ENCODE measurements around the gene ZBP1. TPM values are rescaled to one million over a fixed set of nuclear protein-coding genes. Genes with fewer than 3 reads are reported as not detected.
A peak's percentile ranks its signal among the peaks of the same experiment; 100 is the strongest.

The ZBP1 gene
- total and polyA plus RNA-seq, 5 donors = 0.16 to 0.38 (median 0.23) TPM; not detected in 2

- Histone ChIP-seq H3K4me1 (ENCODE audit: control insufficient read depth, insufficient read depth, low read length) (no peaks in the 10 kb centered on the region), H3K27ac (ENCODE audit: low read length) (no peak overlapping the region), H3K27me3 (ENCODE audit: control insufficient read depth, insufficient read depth) (no peaks in the 10 kb centered on the region), H3K4me3 (ENCODE audit: low read length) (no peak overlapping the region), H3K9me3 (ENCODE audit: control insufficient read depth, low read length) (no peaks in the 10 kb centered on the region)
- no peak for ATAC-seq
- WGBS = 54% methylated on average over 5 of the region's 5 CpGs
- DNase-seq = no peak
- intact Hi-C loops (cut with DNase I) = no loop called here
Observed at GRCh38 chr20:57605045-57605444, 15.2 kb downstream of the ZBP1 start.

- intact Hi-C loops (cut with DNase I) = no loop called here
- Histone ChIP-seq H3K4me1 (ENCODE audit: control insufficient read depth, insufficient read depth, low read length) (no peaks in the 10 kb centered on the region), H3K27ac (ENCODE audit: low read length) (no peak overlapping the region), H3K27me3 (ENCODE audit: control insufficient read depth, insufficient read depth) (no peaks in the 10 kb centered on the region), H3K9me3 (ENCODE audit: control insufficient read depth, low read length) (no peaks in the 10 kb centered on the region), H3K4me3 (ENCODE audit: low read length) (no peak overlapping the region)
- ATAC-seq = no peak
- 95% methylated on average over 10 of the region's 10 CpGs for WGBS
- DNase-seq = peak in 1 of 3 donors; percentile 7
Observed at GRCh38 chr20:57603120-57603519, 17.1 kb downstream of the ZBP1 start.

- DNase-seq = no peak
- H3K4me1 ChIP-seq (ENCODE audit: control insufficient read depth, insufficient read depth, low read length) = no peaks in the 10 kb centered on the region
- H3K27me3 ChIP-seq (ENCODE audit: control insufficient read depth, insufficient read depth) = no peaks in the 10 kb centered on the region
- H3K4me3 ChIP-seq (ENCODE audit: low read length) = no peak overlapping the region
- 95% methylated on average over 5 of the region's 5 CpGs for WGBS
- intact Hi-C loops (cut with DNase I) = no loop called here
- ATAC-seq = no peak
- H3K27ac ChIP-seq (ENCODE audit: low read length) = no peak overlapping the region
- H3K9me3 ChIP-seq (ENCODE audit: control insufficient read depth, low read length) = no peaks in the 10 kb centered on the region
Observed at GRCh38 chr20:57601737-57602136, 18.5 kb downstream of the ZBP1 start.

GRCh38 chr20:57601211-57601570 is 19.0 kb downstream of the ZBP1 start:
- intact Hi-C loops (cut with DNase I) = no loop called here
- ATAC-seq = no peak
- Histone ChIP-seq H3K27me3 (ENCODE audit: control insufficient read depth, insufficient read depth) (no peaks in the 10 kb centered on the region), H3K4me1 (ENCODE audit: control insufficient read depth, insufficient read depth, low read length) (no peaks in the 10 kb centered on the region), H3K4me3 (ENCODE audit: low read length) (no peak overlapping the region), H3K9me3 (ENCODE audit: control insufficient read depth, low read length) (no peaks in the 10 kb centered on the region), H3K27ac (ENCODE audit: low read length) (no peak overlapping the region)
- no peak for DNase-seq
- 75% methylated on average over 2 of the region's 2 CpGs for WGBS

- no peak for DNase-seq
- intact Hi-C loops (cut with DNase I) = no loop called here
- H3K4me1 ChIP-seq (ENCODE audit: control insufficient read depth, insufficient read depth, low read length) = no peaks in the 10 kb centered on the region
Observed at GRCh38 chr20:57600320-57601210, 19.7 kb downstream of the ZBP1 start.

GRCh38 chr20:57598491-57598890 is 21.7 kb downstream of the ZBP1 start:
- intact Hi-C loops (cut with DNase I) = loop anchor here in 2 of 4 donors (5.0 to 10.0 kb wide), 2 partner anchors 224 to 614 kb away; no protein-coding TSS in a partner anchor
- DNase-seq = peak in 1 of 3 donors; percentile 31
- no peak overlapping the region for H3K27ac ChIP-seq (ENCODE audit: low read length)
- H3K9me3 ChIP-seq (ENCODE audit: control insufficient read depth, low read length) = no peaks in the 10 kb centered on the region
- no peaks in the 10 kb centered on the region for H3K27me3 ChIP-seq (ENCODE audit: control insufficient read depth, insufficient read depth)
- no peak overlapping the region for H3K4me3 ChIP-seq (ENCODE audit: low read length)
- no peaks in the 10 kb centered on the region for H3K4me1 ChIP-seq (ENCODE audit: control insufficient read depth, insufficient read depth, low read length)
- WGBS = 80% methylated on average over 5 of the region's 5 CpGs
- ATAC-seq = no peak

More at GRCh38 chr20:57600320-57601210, 19.7 kb downstream of the ZBP1 start:
- no peak for ATAC-seq
- no peaks in the 10 kb centered on the region for H3K27me3 ChIP-seq (ENCODE audit: control insufficient read depth, insufficient read depth)
- no peak overlapping the region for H3K4me3 ChIP-seq (ENCODE audit: low read length)
- no peaks in the 10 kb centered on the region for H3K9me3 ChIP-seq (ENCODE audit: control insufficient read depth, low read length)
- 83% methylated on average over 13 of the region's 13 CpGs for WGBS
- H3K27ac ChIP-seq (ENCODE audit: low read length) = no peak overlapping the region

GRCh38 chr20:57598060-57598459 is 22.2 kb downstream of the ZBP1 start:
- peak in 1 of 3 donors; percentile 41 for DNase-seq
- no peaks in the 10 kb centered on the region for H3K9me3 ChIP-seq (ENCODE audit: control insufficient read depth, low read length)
- H3K27me3 ChIP-seq (ENCODE audit: control insufficient read depth, insufficient read depth) = no peaks in the 10 kb centered on the region
- no peak for ATAC-seq
- intact Hi-C loops (cut with DNase I) = loop anchor here in 2 of 4 donors (5.0 to 10.0 kb wide), 2 partner anchors 223 to 614 kb away; no protein-coding TSS in a partner anchor
- 60% methylated on average over 10 of the region's 10 CpGs for WGBS
- no peak overlapping the region for H3K4me3 ChIP-seq (ENCODE audit: low read length)
- no peaks in the 10 kb centered on the region for H3K4me1 ChIP-seq (ENCODE audit: control insufficient read depth, insufficient read depth, low read length)
- H3K27ac ChIP-seq (ENCODE audit: low read length) = no peak overlapping the region

GRCh38 chr20:57596998-57597939 is 23.0 kb downstream of the ZBP1 start:
- peak; percentile 80 to 84 for ATAC-seq
- intact Hi-C loops (cut with DNase I) = loop anchor here (1.0 to 10.0 kb wide), 5 partner anchors 83 to 615 kb away; no protein-coding TSS in a partner anchor
- H3K4me3 ChIP-seq (ENCODE audit: low read length) = no peak overlapping the region
- no peaks in the 10 kb centered on the region for H3K27me3 ChIP-seq (ENCODE audit: control insufficient read depth, insufficient read depth)
- H3K4me1 ChIP-seq (ENCODE audit: control insufficient read depth, insufficient read depth, low read length) = no peaks in the 10 kb centered on the region
- no peaks in the 10 kb centered on the region for H3K9me3 ChIP-seq (ENCODE audit: control insufficient read depth, low read length)
- 21% methylated on average over 39 of the region's 39 CpGs for WGBS
- peak; percentile 66 to 91 (median 89) for DNase-seq
- no peak overlapping the region for H3K27ac ChIP-seq (ENCODE audit: low read length)

- Histone ChIP-seq H3K4me3 (ENCODE audit: low read length) (no peak overlapping the region), H3K9me3 (ENCODE audit: control insufficient read depth, low read length) (no peaks in the 10 kb centered on the region), H3K27ac (ENCODE audit: low read length) (no peak overlapping the region), H3K4me1 (ENCODE audit: control insufficient read depth, insufficient read depth, low read length) (no peaks in the 10 kb centered on the region), H3K27me3 (ENCODE audit: control insufficient read depth, insufficient read depth) (no peaks in the 10 kb centered on the region)
- no peak for DNase-seq
- no peak for ATAC-seq
- WGBS = 67% methylated on average over 11 of the region's 11 CpGs
- intact Hi-C loops (cut with DNase I) = loop anchor here (1.0 to 10.0 kb wide), 4 partner anchors 82 to 616 kb away; no protein-coding TSS in a partner anchor
Observed at GRCh38 chr20:57596358-57596757, 23.9 kb downstream of the ZBP1 start.

- intact Hi-C loops (cut with DNase I) = loop anchor here (1.0 to 10.0 kb wide), 4 partner anchors 81 to 617 kb away; no protein-coding TSS in a partner anchor
- ATAC-seq (no peak), DNase-seq (peak in 1 of 3 donors; percentile 62)
- no peak overlapping the region for H3K4me3 ChIP-seq (ENCODE audit: low read length)
- no peaks in the 10 kb centered on the region for H3K27me3 ChIP-seq (ENCODE audit: control insufficient read depth, insufficient read depth)
- H3K4me1 ChIP-seq (ENCODE audit: control insufficient read depth, insufficient read depth, low read length) = no peaks in the 10 kb centered on the region
- no peaks in the 10 kb centered on the region for H3K9me3 ChIP-seq (ENCODE audit: control insufficient read depth, low read length)
- WGBS = 85% methylated on average over 25 of the region's 25 CpGs
- no peak overlapping the region for H3K27ac ChIP-seq (ENCODE audit: low read length)
Observed at GRCh38 chr20:57595041-57596030, 24.9 kb downstream of the ZBP1 start.

Data from right cardiac atrium (tissue), 5 donors.